K562 treated with DMSO at 1 percent for 24 hours (cell line): ENCODE measurements around the gene ERP29. TPM values are rescaled to one million over a fixed set of nuclear protein-coding genes. Genes with fewer than 3 reads are reported as not detected.

Experiments
- total RNA-seq: library from RNA; unstranded; fragments of 300-600 nt; gene quantifications from 2 replicates; pipeline ENCODE4 v1.2.3, GENCODE V29; 2022; ENCODE audit warnings: low read depth; ENCODE audit not compliant: insufficient read depth

Gene ERP29
- 210 and 216 TPM in 2 replicates for total RNA-seq

GRCh38 chr12:112012775-112013600, at the start of gene ERP29, which contains the start of gene TMEM116:
Gene ERP29, plus strand, starts transcription at chr12:112013426. Its CDS starts 40 bp downstream, at chr12:112013466.
Gene TMEM116, minus strand, starts transcription at chr12:112013165. Its CDS starts 7,895 bp downstream, at chr12:112005270.

Other genes starting within 250 kb of the ERP29 start
- gene ALDH2, start 246.5 kb upstream of the ERP29 start, total RNA-seq, result 55.8 and 72.7 TPM in 2 replicates
- 29.9 and 34.5 TPM in 2 replicates for gene MAPKAPK5, start 171.2 kb upstream of the ERP29 start, total RNA-seq
- 10.3 and 13.3 TPM in 2 replicates for gene TMEM116, start 261 bp upstream of the ERP29 start, total RNA-seq
- 8.4 and 13.8 TPM in 2 replicates for gene NAA25, start 95.4 kb downstream of the ERP29 start, total RNA-seq
- 83.0 and 95.3 TPM in 2 replicates for gene TRAFD1, start 112.1 kb downstream of the ERP29 start, total RNA-seq